Measurements from ENCODE around the gene EVI2A. TPM values are rescaled to one million over a fixed set of nuclear protein-coding genes. Genes with fewer than 3 reads are reported as not detected.

EVI2A gene
- total and polyA plus RNA-seq, 2 experiments from 2014 or later: 1.3 TPM; not detected in 1

- H3F3A ChIP-seq (replicated peaks; ENCODE audit: low read depth): no peaks in the 10 kb centered on the region
- no peaks in the 10 kb centered on the region for H3K36me3 ChIP-seq (ENCODE audit: insufficient read depth)
- Mint-ChIP-seq H3K36me3 (ENCODE audit: low read depth) (no peaks in the 10 kb centered on the region), H3K27me3 (ENCODE audit: insufficient read depth, low read depth, poor library complexity) (no peaks in the 10 kb centered on the region), H3K4me3 (no peak overlapping the region), H3K27ac (no peak overlapping the region), H3K9me3 (no peaks in the 10 kb centered on the region), H3K4me1 (peaks cover 9% of the 10 kb centered on the region)
- H3K4me3 ChIP-seq: no peak overlapping the region
- ATAC-seq (no peak), DNase-seq (ENCODE audit: low spot score) (no peak)
- no peaks in the 10 kb centered on the region for H3K79me2 ChIP-seq (replicated peaks; ENCODE audit: insufficient read depth)
- H3K9me2 ChIP-seq (ENCODE audit: insufficient read depth): no peaks in the 10 kb centered on the region
- H3K27me3 ChIP-seq (ENCODE audit: insufficient read depth): no peaks in the 10 kb centered on the region
- H3K27ac ChIP-seq (ENCODE audit: low read depth): no peak overlapping the region
- H2AFZ ChIP-seq: no peak overlapping the region
- H3K4me2 ChIP-seq: no peak overlapping the region
- H3K4me1 ChIP-seq (ENCODE audit: insufficient read depth): peaks cover 5% of the 10 kb centered on the region; the same call in 1 of the 2 replicates
- no peaks in the 10 kb centered on the region; the same call in 1 of the 2 replicates for H4K20me1 ChIP-seq (replicated peaks; ENCODE audit: insufficient read depth)
- TF ChIP-seq CREB1 (CRISPR knock-in tag; IDR thresholded peaks at IDR 0.05; ENCODE audit: low read depth) (no peak), EZH2 (IDR thresholded peaks at IDR 0.05; ENCODE audit: low read depth, unreplicated experiment) (no peak), JUNB (IDR thresholded peaks at IDR 0.05; ENCODE audit: unreplicated experiment) (no peak), ZNF114 (CRISPR knock-in tag; IDR thresholded peaks at IDR 0.05) (no peak), EZH2phosphoT487 (IDR thresholded peaks at IDR 0.05; ENCODE audit: unreplicated experiment) (no peak), ZNF462 (CRISPR knock-in tag; IDR thresholded peaks at IDR 0.05) (no peak)
- TF ChIP-seq, protein P1, sequence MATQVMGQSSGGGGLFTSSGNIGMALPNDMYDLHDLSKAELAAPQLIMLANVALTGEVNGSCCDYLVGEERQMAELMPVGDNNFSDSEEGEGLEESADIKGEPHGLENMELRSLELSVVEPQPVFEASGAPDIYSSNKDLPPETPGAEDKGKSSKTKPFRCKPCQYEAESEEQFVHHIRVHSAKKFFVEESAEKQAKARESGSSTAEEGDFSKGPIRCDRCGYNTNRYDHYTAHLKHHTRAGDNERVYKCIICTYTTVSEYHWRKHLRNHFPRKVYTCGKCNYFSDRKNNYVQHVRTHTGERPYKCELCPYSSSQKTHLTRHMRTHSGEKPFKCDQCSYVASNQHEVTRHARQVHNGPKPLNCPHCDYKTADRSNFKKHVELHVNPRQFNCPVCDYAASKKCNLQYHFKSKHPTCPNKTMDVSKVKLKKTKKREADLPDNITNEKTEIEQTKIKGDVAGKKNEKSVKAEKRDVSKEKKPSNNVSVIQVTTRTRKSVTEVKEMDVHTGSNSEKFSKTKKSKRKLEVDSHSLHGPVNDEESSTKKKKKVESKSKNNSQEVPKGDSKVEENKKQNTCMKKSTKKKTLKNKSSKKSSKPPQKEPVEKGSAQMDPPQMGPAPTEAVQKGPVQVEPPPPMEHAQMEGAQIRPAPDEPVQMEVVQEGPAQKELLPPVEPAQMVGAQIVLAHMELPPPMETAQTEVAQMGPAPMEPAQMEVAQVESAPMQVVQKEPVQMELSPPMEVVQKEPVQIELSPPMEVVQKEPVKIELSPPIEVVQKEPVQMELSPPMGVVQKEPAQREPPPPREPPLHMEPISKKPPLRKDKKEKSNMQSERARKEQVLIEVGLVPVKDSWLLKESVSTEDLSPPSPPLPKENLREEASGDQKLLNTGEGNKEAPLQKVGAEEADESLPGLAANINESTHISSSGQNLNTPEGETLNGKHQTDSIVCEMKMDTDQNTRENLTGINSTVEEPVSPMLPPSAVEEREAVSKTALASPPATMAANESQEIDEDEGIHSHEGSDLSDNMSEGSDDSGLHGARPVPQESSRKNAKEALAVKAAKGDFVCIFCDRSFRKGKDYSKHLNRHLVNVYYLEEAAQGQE (IDR thresholded peaks at IDR 0.05; ENCODE audit: unreplicated experiment): no peak
Measured at GRCh38 chr17:31311526-31311925, 9.9 kb downstream of the EVI2A start.

All from GM23338 (cell line).